SKM-1 (cell line): Measurements from ENCODE around the gene FN1.
"Not testable (repeated sequence)": the region's sequence is repeated elsewhere in the genome, so short reads cannot be mapped to it uniquely, and the experiment has no call there.

Source experiments
- DNase-seq: peaks from one replicate; lab custom pipeline; 2025; ENCODE audit not compliant: unreplicated experiment; lab: John Stamatoyannopoulos, UW

FN1 gene

GRCh38 chr2:215423928-215424540 lies 11.8 kb downstream of the FN1 start:
- no peak for DNase-seq

- DNase-seq = no peak
Observed at GRCh38 chr2:215423234-215423633, 12.6 kb downstream of the FN1 start.

- no peak for DNase-seq
Observed at GRCh38 chr2:215422676-215423075, 13.2 kb downstream of the FN1 start.

- DNase-seq = no peak
Observed at GRCh38 chr2:215421859-215422461, 13.9 kb downstream of the FN1 start.

GRCh38 chr2:215420471-215420935 lies 15.4 kb downstream of the FN1 start:
- DNase-seq = no peak

- no peak for DNase-seq
Observed at GRCh38 chr2:215419769-215420470, 15.9 kb downstream of the FN1 start.

GRCh38 chr2:215419113-215419512 lies 16.8 kb downstream of the FN1 start:
- no peak for DNase-seq

GRCh38 chr2:215418064-215418963 lies 17.6 kb downstream of the FN1 start:
- DNase-seq = no peak

- DNase-seq = no peak
Observed at GRCh38 chr2:215417400-215417951, 18.4 kb downstream of the FN1 start.

- no peak for DNase-seq
Observed at GRCh38 chr2:215416656-215417055, 19.2 kb downstream of the FN1 start.

- DNase-seq = no peak
Observed at GRCh38 chr2:215415820-215416577, 19.9 kb downstream of the FN1 start.

GRCh38 chr2:215415218-215415617 lies 20.6 kb downstream of the FN1 start:
- DNase-seq = no peak

- DNase-seq = no peak
Observed at GRCh38 chr2:215414674-215415073, 21.2 kb downstream of the FN1 start.

GRCh38 chr2:215413974-215414373 lies 21.9 kb downstream of the FN1 start:
- DNase-seq = no peak

GRCh38 chr2:215413484-215413777 lies 22.4 kb downstream of the FN1 start:
- DNase-seq = no peak

GRCh38 chr2:215411941-215412743 lies 23.7 kb downstream of the FN1 start:
- DNase-seq = no peak

- no peak for DNase-seq
Observed at GRCh38 chr2:215410932-215411285, 25.0 kb downstream of the FN1 start.

- DNase-seq = not testable (repeated sequence)
Observed at GRCh38 chr2:215410181-215410931, 25.5 kb downstream of the FN1 start.
